ENCODE results near the gene RUNDC3A.
"Not testable (repeated sequence)": the region's sequence is repeated elsewhere in the genome, so short reads cannot be mapped to it uniquely, and the experiment has no call there.

Gene RUNDC3A

GRCh38 chr17:44323359-44324091 is 15.1 kb downstream of the RUNDC3A start:
- peak overlapping the region; percentile 86 for H3K4me3 ChIP-seq (ENCODE audit: control insufficient read depth, low read depth, low read length)
- no peak for TF ChIP-seq CTCF (IDR thresholded peaks at IDR 0.05; ENCODE audit: control insufficient read depth, insufficient read depth, low read depth, low read length, missing control alignments)
- DNase-seq (ENCODE audit: low read depth), result no peak

- H3K4me3 ChIP-seq (ENCODE audit: control insufficient read depth, low read depth, low read length), result peak overlapping the region; percentile 86
- DNase-seq (ENCODE audit: low read depth), result no peak
- no peak for TF ChIP-seq CTCF (IDR thresholded peaks at IDR 0.05; ENCODE audit: control insufficient read depth, insufficient read depth, low read depth, low read length, missing control alignments)
Measured at GRCh38 chr17:44324092-44324570, 15.7 kb downstream of the RUNDC3A start.

- peak; percentile 76 for DNase-seq (ENCODE audit: low read depth)
- TF ChIP-seq CTCF (IDR thresholded peaks at IDR 0.05; ENCODE audit: control insufficient read depth, insufficient read depth, low read depth, low read length, missing control alignments), result no peak
- peak within 1 kb of the TSS; percentile 86 for H3K4me3 ChIP-seq (ENCODE audit: control insufficient read depth, low read depth, low read length)
Measured at GRCh38 chr17:44324571-44325275, 16.3 kb downstream of the RUNDC3A start, which contains the start of gene SLC25A39. SLC25A39 (minus strand) TSS chr17:44324823; CDS start chr17:44323562, 1,261 bp downstream.

GRCh38 chr17:44326861-44327444 is 18.6 kb downstream of the RUNDC3A start:
- no peak overlapping the region for H3K4me3 ChIP-seq (ENCODE audit: control insufficient read depth, low read depth, low read length)

GRCh38 chr17:44327715-44328449 is 19.5 kb downstream of the RUNDC3A start:
- DNase-seq (ENCODE audit: low read depth), result no peak
- no peak overlapping the region for H3K4me3 ChIP-seq (ENCODE audit: control insufficient read depth, low read depth, low read length)
- no peak for TF ChIP-seq CTCF (IDR thresholded peaks at IDR 0.05; ENCODE audit: control insufficient read depth, insufficient read depth, low read depth, low read length, missing control alignments)

More at GRCh38 chr17:44326861-44327444, 18.6 kb downstream of the RUNDC3A start:
- DNase-seq (ENCODE audit: low read depth), result peak; percentile 91
- no peak for TF ChIP-seq CTCF (IDR thresholded peaks at IDR 0.05; ENCODE audit: control insufficient read depth, insufficient read depth, low read depth, low read length, missing control alignments)

GRCh38 chr17:44329516-44329915 is 21.1 kb downstream of the RUNDC3A start:
- not testable (repeated sequence) for DNase-seq (ENCODE audit: low read depth); H3K4me3 ChIP-seq (ENCODE audit: control insufficient read depth, low read depth, low read length)

- H3K4me3 ChIP-seq (ENCODE audit: control insufficient read depth, low read depth, low read length); DNase-seq (ENCODE audit: low read depth): not testable (repeated sequence)
Measured at GRCh38 chr17:44330263-44330662, 21.9 kb downstream of the RUNDC3A start.
